HG02981 (cell line): ENCODE results near the gene KBTBD2.
"Not testable (repeated sequence)": the region's sequence is repeated elsewhere in the genome, so short reads cannot be mapped to it uniquely, and the experiment has no call there.

Experiments
- ATAC-seq: cut with Tn5 transposase; IDR thresholded peaks from one replicate; pipeline ENCODE4 v1.9.1; 2021; ENCODE audit warnings: mild to moderate bottlenecking, moderate library complexity; ENCODE audit not compliant: unreplicated experiment

The KBTBD2 gene

GRCh38 chr7:32891043-32891799 lies at the start of gene KBTBD2:
TSS of gene KBTBD2 (minus strand) at chr7:32891760. CDS start at chr7:32879604, 12,156 bp downstream.
- ATAC-seq = peak; percentile 50

GRCh38 chr7:32941181-32941580 lies 49.6 kb upstream of the KBTBD2 start:
- no peak for ATAC-seq

- no peak for ATAC-seq
These were observed 46.0 kb upstream of the KBTBD2 start for GRCh38 chr7:32937344-32938174.

DNA sequence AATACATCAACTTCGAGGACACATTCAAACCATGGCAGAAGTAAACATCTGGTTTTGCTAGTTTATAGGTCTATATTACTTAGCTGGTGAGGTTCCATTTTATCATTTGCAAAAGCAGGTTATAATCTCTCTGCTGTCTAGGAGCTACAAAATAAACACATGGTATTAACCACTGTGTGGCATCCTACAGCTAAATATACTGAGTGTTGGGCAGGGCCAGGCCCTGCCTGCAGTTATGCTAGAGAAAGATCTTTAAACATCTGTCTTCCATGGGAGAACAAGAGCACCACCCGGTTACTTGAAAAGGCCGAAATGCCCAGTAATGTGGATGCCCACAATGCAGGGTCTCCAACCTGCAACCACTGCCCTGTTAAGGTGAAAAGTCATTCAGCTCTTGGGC lies 45.1 kb upstream of the KBTBD2 start:
- ATAC-seq = no peak

DNA sequence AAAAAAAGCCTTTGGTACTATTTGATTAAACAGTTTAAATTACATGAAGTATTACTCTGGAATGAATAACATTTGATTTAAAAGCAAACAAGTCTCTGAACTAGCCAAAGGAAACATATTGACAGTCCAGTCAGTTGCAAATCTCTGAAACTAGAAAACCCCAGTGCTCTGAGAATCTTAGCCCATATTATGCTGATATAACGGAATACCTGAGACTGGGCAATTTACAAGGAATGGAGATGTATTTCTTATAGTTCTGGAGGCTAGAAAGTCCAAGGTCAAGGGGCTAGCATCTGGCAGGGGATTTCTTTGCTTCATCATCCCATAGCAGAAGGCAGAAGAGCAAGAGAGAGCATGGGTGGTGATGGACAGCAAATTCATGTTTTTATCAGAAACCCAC lies 44.0 kb upstream of the KBTBD2 start:
- no peak for ATAC-seq

DNA sequence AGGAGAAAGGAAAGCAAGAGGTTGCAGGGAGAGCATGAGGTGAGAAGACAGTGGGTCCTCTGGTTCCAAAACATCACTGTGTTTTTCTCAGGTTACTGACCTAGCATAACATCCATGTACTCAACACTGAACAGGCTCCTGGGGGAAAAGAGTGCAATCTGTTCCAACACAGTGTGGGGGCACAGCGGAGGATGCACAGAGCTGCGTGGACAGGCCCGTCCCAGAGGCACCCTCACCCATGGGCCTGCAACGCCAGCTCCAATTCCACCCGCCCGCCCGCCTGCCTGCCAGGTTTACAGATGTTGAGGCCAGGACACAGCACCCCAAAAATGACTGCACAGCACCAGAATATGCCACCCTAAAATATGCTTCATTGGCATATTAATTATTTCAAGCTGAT lies 38.8 kb upstream of the KBTBD2 start:
- ATAC-seq = no peak

- no peak for ATAC-seq
These were observed 38.0 kb upstream of the KBTBD2 start for GRCh38 chr7:32929430-32930143.

DNA sequence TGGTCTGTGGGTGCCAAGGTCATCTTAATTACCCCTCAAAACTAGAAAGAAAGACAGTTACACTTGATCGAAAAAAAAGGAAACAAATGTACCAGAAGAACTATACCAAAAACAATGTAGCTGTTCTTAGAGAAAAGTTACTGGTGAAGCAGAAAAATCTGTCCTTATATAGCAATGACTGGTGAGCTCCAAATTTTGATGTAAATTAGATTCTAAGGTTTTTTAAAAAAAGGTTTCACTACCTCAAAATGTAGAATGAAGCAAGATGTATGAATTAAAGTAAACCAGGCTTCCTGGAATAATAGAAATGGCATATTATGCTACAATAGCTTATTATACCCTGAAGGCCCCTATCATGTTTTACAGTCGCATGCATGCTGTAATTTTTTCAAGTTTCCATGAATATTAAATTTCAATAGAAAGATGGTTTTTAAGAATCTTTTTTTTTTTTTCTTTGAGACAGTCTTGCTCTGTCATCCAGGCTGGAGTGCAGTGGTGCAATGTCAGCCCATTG lies 37.3 kb upstream of the KBTBD2 start:
- ATAC-seq = no peak

DNA sequence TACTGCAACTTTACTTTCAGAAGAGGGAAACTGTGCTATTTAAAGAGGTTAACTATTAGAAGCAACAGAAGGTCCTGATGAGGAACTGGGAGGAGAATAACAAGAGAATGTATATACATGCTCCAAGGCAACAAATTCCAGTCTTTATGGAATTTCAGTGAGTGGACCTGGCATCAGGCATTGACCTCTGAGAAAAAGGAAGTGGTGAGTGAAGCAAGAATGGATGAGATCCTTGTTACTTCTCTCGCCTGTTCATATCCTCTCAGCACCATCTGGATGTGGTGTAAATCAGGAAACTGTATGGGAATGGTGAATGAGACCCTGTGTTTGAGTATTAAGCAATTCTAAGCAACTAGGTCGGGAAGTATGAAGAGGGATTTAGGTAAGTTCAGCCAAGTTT lies 30.3 kb upstream of the KBTBD2 start:
- no peak for ATAC-seq

- not testable (repeated sequence) for ATAC-seq
These were observed 25.4 kb upstream of the KBTBD2 start for GRCh38 chr7:32916994-32917393.

DNA sequence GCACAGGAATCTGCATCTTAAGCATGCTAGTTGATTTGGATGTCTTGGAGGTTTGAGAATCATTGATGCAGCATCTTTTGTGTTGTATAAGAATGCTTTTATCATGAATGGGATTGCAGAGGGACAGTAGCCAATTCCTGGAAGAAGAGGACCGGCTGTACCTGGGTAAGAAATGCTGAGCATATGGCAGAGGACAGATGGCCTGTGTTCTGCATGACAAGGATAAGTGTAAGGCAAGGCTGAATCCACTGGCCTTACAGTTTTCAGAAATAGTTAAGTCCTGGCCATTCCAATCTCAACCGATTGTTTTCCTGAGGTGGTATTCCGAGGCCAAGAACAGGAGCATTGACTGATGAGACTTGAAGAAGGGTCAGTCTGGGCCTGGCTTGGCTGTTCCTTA lies 24.4 kb upstream of the KBTBD2 start:
- no peak for ATAC-seq

- no peak for ATAC-seq
These were observed 23.5 kb upstream of the KBTBD2 start for GRCh38 chr7:32915041-32915536.

DNA sequence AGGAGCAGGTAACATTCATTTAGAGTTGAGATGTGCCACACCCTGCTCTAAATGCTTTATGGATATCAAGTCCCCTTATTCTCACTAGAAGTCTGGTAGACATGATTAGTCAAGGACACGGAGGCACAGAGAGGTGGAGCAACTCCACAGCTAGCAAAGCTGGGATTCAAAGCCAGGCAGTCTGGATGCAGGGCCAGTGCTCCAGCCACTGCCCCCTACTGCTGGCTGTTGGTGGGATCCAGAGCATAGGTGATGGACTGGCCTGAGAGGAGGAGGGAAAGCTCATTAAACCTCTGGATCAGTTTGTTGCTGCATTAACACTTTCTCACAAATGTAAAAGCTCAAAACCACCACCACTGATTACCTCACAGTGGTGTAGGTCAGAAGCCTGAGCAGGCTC lies 22.6 kb upstream of the KBTBD2 start:
- no peak for ATAC-seq

DNA sequence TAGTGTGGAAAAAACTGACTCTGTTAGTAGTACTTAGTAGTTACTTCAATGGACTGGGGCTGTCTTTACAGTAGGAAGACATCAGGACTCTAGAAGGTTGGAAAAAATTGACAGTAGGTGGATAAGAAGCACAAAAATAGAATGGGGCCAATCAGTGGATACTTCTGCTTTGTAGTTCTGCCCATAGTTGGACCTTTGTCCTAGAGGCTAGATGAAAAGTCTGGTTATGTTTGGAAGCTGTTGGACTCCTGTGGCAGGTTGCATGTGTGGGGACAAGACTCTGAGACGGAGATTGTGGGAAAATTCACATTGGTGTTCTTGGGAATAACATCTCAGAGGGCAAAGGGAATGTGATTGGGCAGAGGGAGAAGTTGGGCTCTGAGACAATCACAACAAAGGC lies 18.6 kb upstream of the KBTBD2 start:
- ATAC-seq = no peak

DNA sequence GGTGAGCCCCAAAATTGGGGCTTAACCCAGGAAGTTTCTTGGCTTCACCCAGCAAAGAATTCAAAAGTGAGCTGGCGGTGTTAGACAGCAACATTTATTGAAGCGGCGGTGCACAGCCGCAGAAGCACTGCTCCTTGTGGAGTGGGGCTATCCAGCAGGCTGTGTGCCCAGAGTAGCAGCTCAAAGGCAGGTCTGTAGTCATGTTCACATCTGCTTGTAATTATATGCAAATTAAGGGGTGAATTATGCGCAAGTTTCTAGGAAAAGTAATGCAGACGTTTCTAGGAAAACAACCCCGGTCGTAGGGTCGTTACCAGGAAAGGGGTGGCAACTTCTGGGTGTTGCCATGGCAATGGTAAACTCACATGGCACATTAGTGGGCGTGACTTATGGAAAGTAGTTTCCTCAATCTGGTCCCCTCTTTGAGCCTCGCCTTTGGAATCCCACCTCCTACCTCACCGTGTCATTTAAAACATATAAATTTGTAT lies 13.7 kb upstream of the KBTBD2 start:
- peak; percentile 68 for ATAC-seq

GRCh38 chr7:32901629-32902028 lies 10.1 kb upstream of the KBTBD2 start:
- no peak for ATAC-seq

GRCh38 chr7:32900433-32900995 lies 9.0 kb upstream of the KBTBD2 start:
- ATAC-seq = no peak

DNA sequence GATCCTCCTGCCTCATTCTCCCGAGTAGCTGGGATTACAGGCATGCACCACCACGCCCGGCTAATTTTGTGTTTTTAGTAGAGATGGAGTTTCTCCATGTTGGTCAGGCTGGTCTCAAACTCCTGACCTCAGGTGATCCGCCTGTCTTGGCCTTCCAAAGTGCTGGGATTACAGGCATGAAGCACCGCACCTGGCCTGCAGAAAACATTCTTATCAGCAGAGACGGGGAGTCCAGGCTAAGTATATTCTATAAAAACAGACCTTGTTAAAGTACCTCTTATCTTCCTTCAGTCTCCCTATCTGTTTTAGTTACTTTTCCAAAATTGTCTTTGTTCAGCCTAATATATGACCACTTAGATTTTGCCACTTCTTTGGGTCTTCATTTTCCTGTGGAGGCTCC lies 5.8 kb upstream of the KBTBD2 start:
- not testable (repeated sequence) for ATAC-seq

- ATAC-seq = no peak
These were observed 5.2 kb upstream of the KBTBD2 start for GRCh38 chr7:32896564-32897347.

DNA sequence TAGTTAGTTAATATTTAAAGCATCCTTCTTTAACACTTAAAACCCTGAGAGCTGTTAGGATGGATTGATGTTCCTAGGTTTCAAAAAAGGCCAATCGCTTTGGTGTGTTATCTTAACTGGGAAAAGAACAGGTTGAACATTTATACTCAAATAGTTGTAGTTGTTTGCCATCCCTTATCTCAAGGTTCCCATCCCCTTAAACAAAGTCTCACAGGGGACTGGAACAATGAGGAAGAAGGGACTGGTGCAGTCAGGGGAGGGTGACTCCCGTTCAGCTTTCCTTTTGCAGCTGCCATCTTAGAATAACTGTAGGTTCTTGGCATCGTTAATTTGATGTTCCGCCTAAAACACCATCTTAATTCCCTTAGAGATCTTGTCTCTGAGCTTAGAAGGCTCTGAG lies 2.6 kb upstream of the KBTBD2 start:
- no peak for ATAC-seq
